ENCODE measurements around the gene MAFF.

MAFF gene

DNA sequence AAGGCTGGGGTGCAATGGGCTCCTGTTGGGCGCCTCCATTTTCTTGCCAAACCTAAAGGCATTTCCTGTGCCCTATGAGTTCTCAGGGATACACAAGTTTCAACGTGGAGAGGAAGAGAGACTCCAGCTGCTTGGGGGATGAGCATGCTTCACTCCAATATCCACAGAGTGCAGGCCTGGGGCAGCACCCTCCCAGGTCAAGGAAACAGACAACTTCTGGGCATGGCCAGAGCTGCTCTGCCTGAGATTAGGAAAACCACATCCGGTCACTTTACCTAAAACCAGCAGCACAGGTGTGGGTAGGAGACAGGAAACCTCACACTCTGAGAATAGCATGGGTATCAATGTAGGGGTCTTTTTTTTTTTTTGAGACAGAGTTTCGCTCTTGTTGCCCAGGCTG is 42.3 kb downstream of the MAFF start:
- Histone ChIP-seq H3K27me3 (ENCODE audit: low read depth, low read length) (no peaks in the 10 kb centered on the region), H2AFZ (ENCODE audit: low read depth, low read length) (no peak overlapping the region), H3K9ac (ENCODE audit: low read length) (no peak overlapping the region), H3K4me3 (ENCODE audit: low read length) (no peak overlapping the region), H3K79me2 (ENCODE audit: low read length) (peaks cover 42% of the 10 kb centered on the region), H3K4me2 (ENCODE audit: low read length) (no peak overlapping the region), H3K9me3 (ENCODE audit: insufficient read depth, low read length) (no peaks in the 10 kb centered on the region), H3K27ac (ENCODE audit: low read length) (no peak overlapping the region), H4K20me1 (ENCODE audit: insufficient read depth, low read length) (peaks cover 59% of the 10 kb centered on the region), H3K4me1 (ENCODE audit: low read length) (peaks cover 15% of the 10 kb centered on the region), H3K36me3 (replicated peaks; ENCODE audit: low read depth, low read length) (peaks cover 68% of the 10 kb centered on the region)
- TF ChIP-seq, protein P1, sequence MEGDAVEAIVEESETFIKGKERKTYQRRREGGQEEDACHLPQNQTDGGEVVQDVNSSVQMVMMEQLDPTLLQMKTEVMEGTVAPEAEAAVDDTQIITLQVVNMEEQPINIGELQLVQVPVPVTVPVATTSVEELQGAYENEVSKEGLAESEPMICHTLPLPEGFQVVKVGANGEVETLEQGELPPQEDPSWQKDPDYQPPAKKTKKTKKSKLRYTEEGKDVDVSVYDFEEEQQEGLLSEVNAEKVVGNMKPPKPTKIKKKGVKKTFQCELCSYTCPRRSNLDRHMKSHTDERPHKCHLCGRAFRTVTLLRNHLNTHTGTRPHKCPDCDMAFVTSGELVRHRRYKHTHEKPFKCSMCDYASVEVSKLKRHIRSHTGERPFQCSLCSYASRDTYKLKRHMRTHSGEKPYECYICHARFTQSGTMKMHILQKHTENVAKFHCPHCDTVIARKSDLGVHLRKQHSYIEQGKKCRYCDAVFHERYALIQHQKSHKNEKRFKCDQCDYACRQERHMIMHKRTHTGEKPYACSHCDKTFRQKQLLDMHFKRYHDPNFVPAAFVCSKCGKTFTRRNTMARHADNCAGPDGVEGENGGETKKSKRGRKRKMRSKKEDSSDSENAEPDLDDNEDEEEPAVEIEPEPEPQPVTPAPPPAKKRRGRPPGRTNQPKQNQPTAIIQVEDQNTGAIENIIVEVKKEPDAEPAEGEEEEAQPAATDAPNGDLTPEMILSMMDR (IDR thresholded peaks at IDR 0.05; ENCODE audit: low read depth, low read length) = no peak
- no peak for TF ChIP-seq EZH2phosphoT487 (IDR thresholded peaks at IDR 0.05; ENCODE audit: low read depth)

DNA sequence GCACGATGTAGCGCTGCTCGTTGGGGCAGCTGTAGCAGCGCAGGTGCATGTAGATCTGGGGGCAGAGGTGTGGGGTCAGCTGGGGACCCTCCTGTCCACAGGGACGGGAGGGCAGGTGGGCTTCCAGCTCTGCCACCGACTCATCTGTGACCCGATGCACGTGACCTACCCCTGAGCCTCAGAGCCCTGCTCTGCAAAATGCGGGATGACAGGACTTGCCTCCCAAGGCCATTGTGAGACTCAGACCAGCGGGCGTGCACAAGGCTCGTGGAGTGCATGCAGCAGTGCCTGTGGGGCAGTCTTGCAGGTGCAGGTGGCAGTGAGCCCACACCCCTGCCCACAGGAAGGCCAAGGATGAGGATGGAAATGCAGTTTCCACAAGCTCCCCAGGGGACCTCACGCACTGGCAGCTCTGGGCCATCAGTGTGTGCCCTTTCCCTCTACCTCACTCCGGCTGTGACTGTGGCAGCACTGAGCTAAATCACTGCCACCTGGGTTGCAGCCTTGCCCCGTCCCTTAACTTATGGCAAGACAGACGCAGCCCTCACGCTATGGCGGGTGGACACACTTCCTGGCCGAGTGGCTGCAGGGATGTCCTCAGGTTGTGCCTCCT is 44.4 kb downstream of the MAFF start:
- H3K4me3 ChIP-seq (ENCODE audit: low read length) = no peak overlapping the region
- H3K79me2 ChIP-seq (ENCODE audit: low read length) = peaks cover 45% of the 10 kb centered on the region
- no peak overlapping the region for H3K27ac ChIP-seq (ENCODE audit: low read length)
- no peaks in the 10 kb centered on the region for H3K27me3 ChIP-seq (ENCODE audit: low read depth, low read length)
- H3K36me3 ChIP-seq (replicated peaks; ENCODE audit: low read depth, low read length) = peaks cover 68% of the 10 kb centered on the region
- H3K9me3 ChIP-seq (ENCODE audit: insufficient read depth, low read length) = no peaks in the 10 kb centered on the region
- no peak overlapping the region for H3K9ac ChIP-seq (ENCODE audit: low read length)
- TF ChIP-seq EZH2phosphoT487 (IDR thresholded peaks at IDR 0.05; ENCODE audit: low read depth) = no peak
- TF ChIP-seq, protein P1 (IDR thresholded peaks at IDR 0.05; ENCODE audit: low read depth, low read length) = no peak
- peaks cover 15% of the 10 kb centered on the region for H3K4me1 ChIP-seq (ENCODE audit: low read length)
- H4K20me1 ChIP-seq (ENCODE audit: insufficient read depth, low read length) = peaks cover 67% of the 10 kb centered on the region
- no peak overlapping the region for H3K4me2 ChIP-seq (ENCODE audit: low read length)
- no peak overlapping the region for H2AFZ ChIP-seq (ENCODE audit: low read depth, low read length)

DNA sequence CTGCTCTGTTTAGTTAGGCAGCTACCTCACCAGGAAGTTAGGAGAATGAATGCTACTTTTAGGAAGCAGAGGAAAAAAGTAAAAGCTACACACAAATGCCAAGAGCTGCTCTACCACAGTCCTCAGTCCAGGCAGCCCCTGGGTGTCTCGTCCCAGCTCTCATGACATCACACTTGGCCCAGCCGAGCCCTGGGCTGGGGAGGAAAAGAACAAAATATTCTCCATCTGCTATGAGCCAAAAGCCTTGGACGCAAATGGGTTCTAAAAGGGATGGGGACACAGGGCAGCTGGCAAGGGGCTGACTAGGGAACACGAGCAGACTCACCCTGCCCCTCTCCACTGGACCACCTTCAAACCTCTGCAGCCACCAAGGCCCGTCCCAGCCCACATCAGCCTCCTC is 44.9 kb downstream of the MAFF start:
- peaks cover 71% of the 10 kb centered on the region for H4K20me1 ChIP-seq (ENCODE audit: insufficient read depth, low read length)
- no peak overlapping the region for H3K4me3 ChIP-seq (ENCODE audit: low read length)
- H3K79me2 ChIP-seq (ENCODE audit: low read length) = peaks cover 50% of the 10 kb centered on the region
- no peaks in the 10 kb centered on the region for H3K9me3 ChIP-seq (ENCODE audit: insufficient read depth, low read length)
- H3K27me3 ChIP-seq (ENCODE audit: low read depth, low read length) = no peaks in the 10 kb centered on the region
- peaks cover 15% of the 10 kb centered on the region for H3K4me1 ChIP-seq (ENCODE audit: low read length)
- TF ChIP-seq, protein P1 (IDR thresholded peaks at IDR 0.05; ENCODE audit: low read depth, low read length) = no peak
- TF ChIP-seq EZH2phosphoT487 (IDR thresholded peaks at IDR 0.05; ENCODE audit: low read depth) = no peak
- no peak overlapping the region for H3K4me2 ChIP-seq (ENCODE audit: low read length)
- no peak overlapping the region for H2AFZ ChIP-seq (ENCODE audit: low read depth, low read length)
- no peak overlapping the region for H3K27ac ChIP-seq (ENCODE audit: low read length)
- H3K36me3 ChIP-seq (replicated peaks; ENCODE audit: low read depth, low read length) = peaks cover 72% of the 10 kb centered on the region
- no peak overlapping the region for H3K9ac ChIP-seq (ENCODE audit: low read length)

- Histone ChIP-seq H3K27ac (ENCODE audit: low read length) (no peak overlapping the region), H3K27me3 (ENCODE audit: low read depth, low read length) (no peaks in the 10 kb centered on the region)
Measured at GRCh38 chr22:38247713-38248112, 45.9 kb downstream of the MAFF start.

More at GRCh38 chr22:38247713-38248112, 45.9 kb downstream of the MAFF start:
- H3K4me3 ChIP-seq (ENCODE audit: low read length) = no peak overlapping the region
- H3K9me3 ChIP-seq (ENCODE audit: insufficient read depth, low read length) = no peaks in the 10 kb centered on the region
- peaks cover 60% of the 10 kb centered on the region for H3K79me2 ChIP-seq (ENCODE audit: low read length)
- H4K20me1 ChIP-seq (ENCODE audit: insufficient read depth, low read length) = peaks cover 81% of the 10 kb centered on the region
- H3K9ac ChIP-seq (ENCODE audit: low read length) = no peak overlapping the region
- no peak overlapping the region for H3K4me2 ChIP-seq (ENCODE audit: low read length)
- no peak overlapping the region for H2AFZ ChIP-seq (ENCODE audit: low read depth, low read length)
- peaks cover 75% of the 10 kb centered on the region for H3K36me3 ChIP-seq (replicated peaks; ENCODE audit: low read depth, low read length)
- TF ChIP-seq EZH2phosphoT487 (IDR thresholded peaks at IDR 0.05; ENCODE audit: low read depth) = no peak
- peaks cover 10% of the 10 kb centered on the region for H3K4me1 ChIP-seq (ENCODE audit: low read length)

All from OCI-LY3 (cell line).